GM21723 (cell line): ENCODE data around the gene LHX6.
A peak's percentile ranks its signal among the peaks of the same experiment; 100 is the strongest.

Experiments
- ATAC-seq: cut with Tn5 transposase; IDR thresholded peaks from one replicate; pipeline ENCODE4 v1.9.1; 2021; ENCODE audit warnings: mild to moderate bottlenecking, moderate library complexity; ENCODE audit not compliant: unreplicated experiment

The LHX6 gene

GRCh38 chr9:122228568-122229484 is at the start of gene LHX6:
Gene LHX6, minus strand, starts transcription at chr9:122228957. Its CDS starts 217 bp downstream, at chr9:122228740.
- ATAC-seq = no peak

GRCh38 chr9:122277285-122277897 is 48.6 kb upstream of the LHX6 start:
- no peak for ATAC-seq

GRCh38 chr9:122276096-122276495 is 47.3 kb upstream of the LHX6 start:
- no peak for ATAC-seq

- ATAC-seq = no peak
These were observed 45.3 kb upstream of the LHX6 start for GRCh38 chr9:122274055-122274454.

GRCh38 chr9:122268041-122268814 is 39.5 kb upstream of the LHX6 start:
- no peak for ATAC-seq

GRCh38 chr9:122265149-122265915 is 36.6 kb upstream of the LHX6 start:
- ATAC-seq = peak; percentile 28

- ATAC-seq = peak; percentile 86
These were observed 35.8 kb upstream of the LHX6 start, which contains the start of the genes MRRF and RBM18 for GRCh38 chr9:122264360-122265148. Gene MRRF, plus strand, starts transcription at chr9:122264882. Its CDS starts 6,010 bp downstream, at chr9:122270892. Gene RBM18, minus strand, starts transcription at chr9:122264840. Its CDS starts 3,348 bp downstream, at chr9:122261492.

GRCh38 chr9:122263699-122264349 is 35.1 kb upstream of the LHX6 start:
- ATAC-seq = no peak

GRCh38 chr9:122262073-122262472 is 33.3 kb upstream of the LHX6 start:
- no peak for ATAC-seq

GRCh38 chr9:122261469-122261881 is 32.7 kb upstream of the LHX6 start:
- ATAC-seq = no peak

GRCh38 chr9:122258886-122259415 is 30.2 kb upstream of the LHX6 start:
- ATAC-seq = no peak

GRCh38 chr9:122256206-122256605 is 27.4 kb upstream of the LHX6 start:
- no peak for ATAC-seq

- no peak for ATAC-seq
These were observed 26.0 kb upstream of the LHX6 start for GRCh38 chr9:122254761-122255160.

GRCh38 chr9:122252796-122253195 is 24.0 kb upstream of the LHX6 start:
- ATAC-seq = no peak

GRCh38 chr9:122251351-122251750 is 22.6 kb upstream of the LHX6 start:
- ATAC-seq = no peak

GRCh38 chr9:122248448-122248865 is 19.7 kb upstream of the LHX6 start:
- no peak for ATAC-seq

- ATAC-seq = no peak
These were observed 17.9 kb upstream of the LHX6 start for GRCh38 chr9:122246666-122247065.

GRCh38 chr9:122244349-122244748 is 15.6 kb upstream of the LHX6 start:
- no peak for ATAC-seq

GRCh38 chr9:122239722-122240121 is 11.0 kb upstream of the LHX6 start:
- ATAC-seq = no peak
